HG02588 (cell line): ENCODE measurements around the gene NMNAT2.
A peak's percentile ranks its signal among the peaks of the same experiment; 100 is the strongest.

Experiments used
- ATAC-seq: cut with Tn5 transposase; IDR thresholded peaks from one replicate; pipeline ENCODE4 v1.9.1; 2021; ENCODE audit warnings: mild to moderate bottlenecking, moderate library complexity; ENCODE audit not compliant: unreplicated experiment

The NMNAT2 gene

GRCh38 chr1:183318433-183318832 lies 99.7 kb downstream of the NMNAT2 start:
- peak; percentile 75 for ATAC-seq

- ATAC-seq = no peak
These were observed 102.0 kb downstream of the NMNAT2 start for GRCh38 chr1:183315991-183316758.

GRCh38 chr1:183313063-183313462 lies 105.1 kb downstream of the NMNAT2 start:
- no peak for ATAC-seq

GRCh38 chr1:183310753-183311479 lies 107.3 kb downstream of the NMNAT2 start:
- no peak for ATAC-seq

- ATAC-seq = no peak
These were observed 109.5 kb downstream of the NMNAT2 start for GRCh38 chr1:183308719-183309118.

- ATAC-seq = no peak
These were observed 111.7 kb downstream of the NMNAT2 start for GRCh38 chr1:183306317-183307042.

- ATAC-seq = no peak
These were observed 113.6 kb downstream of the NMNAT2 start for GRCh38 chr1:183304440-183305107.

- no peak for ATAC-seq
These were observed 114.3 kb downstream of the NMNAT2 start for GRCh38 chr1:183303901-183304300.

GRCh38 chr1:183303323-183303645 lies 114.9 kb downstream of the NMNAT2 start:
- ATAC-seq = no peak

- ATAC-seq = no peak
These were observed 115.5 kb downstream of the NMNAT2 start for GRCh38 chr1:183302452-183303322.

- no peak for ATAC-seq
These were observed 116.9 kb downstream of the NMNAT2 start for GRCh38 chr1:183301239-183301638.

GRCh38 chr1:183300828-183301227 lies 117.4 kb downstream of the NMNAT2 start:
- no peak for ATAC-seq

- ATAC-seq = no peak
These were observed 117.8 kb downstream of the NMNAT2 start for GRCh38 chr1:183300395-183300794.

GRCh38 chr1:183296782-183297181 lies 121.4 kb downstream of the NMNAT2 start:
- ATAC-seq = no peak

GRCh38 chr1:183295521-183295920 lies 122.7 kb downstream of the NMNAT2 start:
- no peak for ATAC-seq

GRCh38 chr1:183293876-183294275 lies 124.3 kb downstream of the NMNAT2 start:
- no peak for ATAC-seq

- no peak for ATAC-seq
These were observed 124.9 kb downstream of the NMNAT2 start for GRCh38 chr1:183293241-183293640.

GRCh38 chr1:183291802-183292514 lies 126.2 kb downstream of the NMNAT2 start:
- no peak for ATAC-seq

- no peak for ATAC-seq
These were observed 126.9 kb downstream of the NMNAT2 start for GRCh38 chr1:183291216-183291762.
